ENCODE results near the gene TBC1D10A.

DNA sequence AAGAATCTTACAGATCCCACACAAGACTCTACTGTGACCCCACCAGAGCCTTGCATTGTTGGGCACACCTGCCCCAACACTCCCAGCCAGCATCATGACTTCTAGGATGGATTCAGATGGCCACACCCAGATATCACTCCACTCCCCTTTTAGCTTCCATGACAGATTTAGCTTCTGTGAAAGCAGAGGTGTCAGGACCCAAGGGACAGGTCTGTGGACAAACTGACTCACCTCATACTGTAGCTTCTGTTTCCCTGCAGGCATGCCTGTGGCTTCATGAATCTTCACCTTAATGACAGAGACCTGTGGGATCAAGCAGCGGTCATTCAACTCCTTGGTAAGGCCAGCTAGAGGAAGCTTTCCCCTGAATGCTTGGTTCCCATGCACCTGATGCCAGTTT, 8.5 kb upstream of the TBC1D10A start:
- TF ChIP-seq POLR2AphosphoS5 (IDR thresholded peaks at IDR 0.05; ENCODE audit: low read depth, low read length) (no peak), SIN3A (IDR thresholded peaks at IDR 0.05; ENCODE audit: borderline replicate concordance, insufficient read depth, low read length) (no peak), TAF1 (IDR thresholded peaks at IDR 0.05; ENCODE audit: borderline replicate concordance, insufficient read depth, low read length) (no peak)
- TF ChIP-seq, protein P1, sequence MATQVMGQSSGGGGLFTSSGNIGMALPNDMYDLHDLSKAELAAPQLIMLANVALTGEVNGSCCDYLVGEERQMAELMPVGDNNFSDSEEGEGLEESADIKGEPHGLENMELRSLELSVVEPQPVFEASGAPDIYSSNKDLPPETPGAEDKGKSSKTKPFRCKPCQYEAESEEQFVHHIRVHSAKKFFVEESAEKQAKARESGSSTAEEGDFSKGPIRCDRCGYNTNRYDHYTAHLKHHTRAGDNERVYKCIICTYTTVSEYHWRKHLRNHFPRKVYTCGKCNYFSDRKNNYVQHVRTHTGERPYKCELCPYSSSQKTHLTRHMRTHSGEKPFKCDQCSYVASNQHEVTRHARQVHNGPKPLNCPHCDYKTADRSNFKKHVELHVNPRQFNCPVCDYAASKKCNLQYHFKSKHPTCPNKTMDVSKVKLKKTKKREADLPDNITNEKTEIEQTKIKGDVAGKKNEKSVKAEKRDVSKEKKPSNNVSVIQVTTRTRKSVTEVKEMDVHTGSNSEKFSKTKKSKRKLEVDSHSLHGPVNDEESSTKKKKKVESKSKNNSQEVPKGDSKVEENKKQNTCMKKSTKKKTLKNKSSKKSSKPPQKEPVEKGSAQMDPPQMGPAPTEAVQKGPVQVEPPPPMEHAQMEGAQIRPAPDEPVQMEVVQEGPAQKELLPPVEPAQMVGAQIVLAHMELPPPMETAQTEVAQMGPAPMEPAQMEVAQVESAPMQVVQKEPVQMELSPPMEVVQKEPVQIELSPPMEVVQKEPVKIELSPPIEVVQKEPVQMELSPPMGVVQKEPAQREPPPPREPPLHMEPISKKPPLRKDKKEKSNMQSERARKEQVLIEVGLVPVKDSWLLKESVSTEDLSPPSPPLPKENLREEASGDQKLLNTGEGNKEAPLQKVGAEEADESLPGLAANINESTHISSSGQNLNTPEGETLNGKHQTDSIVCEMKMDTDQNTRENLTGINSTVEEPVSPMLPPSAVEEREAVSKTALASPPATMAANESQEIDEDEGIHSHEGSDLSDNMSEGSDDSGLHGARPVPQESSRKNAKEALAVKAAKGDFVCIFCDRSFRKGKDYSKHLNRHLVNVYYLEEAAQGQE (IDR thresholded peaks at IDR 0.05; ENCODE audit: insufficient read depth in 1 of 2, low read depth in 2 of 2, low read length in 2 of 2), result no peak
